Endothelial cell of umbilical vein (primary cell): ENCODE measurements around the gene PHC2. TPM values are rescaled to one million over a fixed set of nuclear protein-coding genes. Genes with fewer than 3 reads are reported as not detected.

Experiments used
- BruUV-seq: library from RNA; stranded (reverse); fragments of 400-500 nt; replicated peaks from 2 replicates; lab custom pipeline; 2021; lab: Mats Ljungman, UMichigan
- CTCF ChIA-PET: fragments of 300-600, 350-600 bp; sonication (Branson Sonifier 250); formaldehyde crosslinking; loops from one replicate; lab custom pipeline; 2021; ENCODE audit warnings: antibody characterized with exemption, inconsistent platforms; lab: Charles Lee
- POLR2A ChIA-PET: fragments of 300-600, 350-600 bp; sonication (Branson Sonifier 250); formaldehyde crosslinking; loops from one replicate; lab custom pipeline; 2021; ENCODE audit warnings: antibody characterized with exemption, inconsistent platforms; lab: Charles Lee
- DNase-seq: peaks from one replicate; pipeline ENCODE4 v3.0.0-alpha.2; 2011; ENCODE audit warnings: low read depth, low spot score
- FAIRE-seq: peaks from 2 replicates; lab custom pipeline; 2011; peaks lifted over from hg19 to GRCh38; lab: Jason Lieb, UNC
- H2AFZ ChIP-seq: 2 replicates; pipeline ENCODE4 v1.6.0; 2012; ENCODE audit warnings: low read depth, low read length, control low read depth, inconsistent platforms
- H3K27ac ChIP-seq: 2 replicates; pipeline ENCODE4 v1.5.1; 2011; ENCODE audit warnings: low read depth, mild to moderate bottlenecking, control low read depth, low read length, moderate library complexity; ENCODE audit not compliant: insufficient read depth
- H3K27me3 ChIP-seq, 2 experiments: 2 replicates each; pipeline versions ENCODE4 v1.6.0 to v1.6.1; 2011; ENCODE audit warnings: low read length in 2 of 2, mixed read lengths in 1 of 2; ENCODE audit not compliant: control insufficient read depth in 2 of 2, insufficient read depth in 2 of 2
- H3K36me3 ChIP-seq, 2 experiments: 2 replicates in 1 of 2; 3 replicates in 1 of 2; pipeline ENCODE4 v1.5.1; 2011; ENCODE audit warnings: low read length in 2 of 2, mild to moderate bottlenecking in 1 of 2, moderate library complexity in 1 of 2; ENCODE audit not compliant: control insufficient read depth in 2 of 2, insufficient read depth in 2 of 2; ENCODE audit errors: extremely low read depth in 1 of 2
- H3K4me1 ChIP-seq: 3 replicates; pipeline ENCODE4 v1.5.1; 2011; ENCODE audit warnings: mild to moderate bottlenecking, low read length; ENCODE audit not compliant: control insufficient read depth, insufficient read depth; ENCODE audit errors: extremely low read depth
- H3K4me2 ChIP-seq: 2 replicates; pipeline ENCODE4 v1.6.1; 2011; ENCODE audit warnings: low read length, control low read depth, mixed read lengths; ENCODE audit not compliant: insufficient read depth
- H3K4me3 ChIP-seq, 3 experiments: fragments of 200-600 bp in 1 of 3; sonication (generic), shearing (Covaris generic) in 1 of 3; replicated peaks in 1 of 3; 2 replicates each; pipeline ENCODE4 v1.5.1; 2011 to 2016; ENCODE audit warnings: control low read depth in 3 of 3, low read length in 3 of 3, mild to moderate bottlenecking in 2 of 3, inconsistent platforms in 1 of 3, low read depth in 1 of 3, moderate library complexity in 1 of 3; ENCODE audit not compliant: insufficient read depth in 1 of 3
- H3K79me2 ChIP-seq: 2 replicates; pipeline ENCODE4 v1.6.0; 2012; ENCODE audit warnings: low read length, inconsistent platforms; ENCODE audit not compliant: control insufficient read depth, insufficient read depth
- H3K9ac ChIP-seq: replicated peaks from 2 replicates; pipeline ENCODE3; 2011; ENCODE audit warnings: low read length, control low read depth; ENCODE audit not compliant: insufficient read depth; ENCODE audit errors: extremely low read depth
- H3K9me1 ChIP-seq: replicated peaks from 3 replicates; pipeline ENCODE4 v1.6.0; 2011; ENCODE audit warnings: mild to moderate bottlenecking, low read length; ENCODE audit not compliant: control insufficient read depth, insufficient read depth; ENCODE audit errors: extremely low read depth
- H3K9me3 ChIP-seq: replicated peaks from 2 replicates; pipeline ENCODE4 v1.5.1; 2012; ENCODE audit warnings: low read length, inconsistent platforms; ENCODE audit not compliant: control insufficient read depth, insufficient read depth
- H4K20me1 ChIP-seq: replicated peaks from 2 replicates; pipeline ENCODE3; 2011; ENCODE audit warnings: mild to moderate bottlenecking, low read length; ENCODE audit not compliant: control insufficient read depth, insufficient read depth; ENCODE audit errors: extremely low read depth
- EZH2 ChIP-seq: IDR thresholded peaks from 2 replicates; pipeline ENCODE4 v1.6.1; 2012; ENCODE audit warnings: borderline replicate concordance, low read depth, mild to moderate bottlenecking, moderate library complexity, low read length, inconsistent platforms; ENCODE audit not compliant: severe bottlenecking
- FOS ChIP-seq: IDR thresholded peaks from 2 replicates; pipeline ENCODE4 v1.6.1; 2011; ENCODE audit warnings: mild to moderate bottlenecking, low read length, moderate library complexity, borderline replicate concordance; ENCODE audit not compliant: insufficient read depth
- GATA2 ChIP-seq: IDR thresholded peaks from 2 replicates; pipeline ENCODE4 v1.7.0; 2011; ENCODE audit warnings: low read depth, mild to moderate bottlenecking, moderate library complexity, mixed read lengths, low read length; ENCODE audit not compliant: insufficient read length, insufficient read depth
- JUN ChIP-seq: IDR thresholded peaks from 2 replicates; pipeline ENCODE4 v1.6.1; 2011; ENCODE audit warnings: borderline replicate concordance, low read depth; ENCODE audit not compliant: insufficient read length, insufficient read depth
- MAX ChIP-seq: IDR thresholded peaks from 2 replicates; pipeline ENCODE4 v1.6.1; 2011; ENCODE audit not compliant: insufficient read depth, insufficient read length
- MYC ChIP-seq: IDR thresholded peaks from one replicate; pipeline ENCODE4 v1.6.1; 2011; ENCODE audit warnings: mild to moderate bottlenecking, low read depth, low read length
- POLR2A ChIP-seq: IDR thresholded peaks from 2 replicates; pipeline ENCODE4 v1.6.1; 2012; ENCODE audit warnings: low read depth, mild to moderate bottlenecking, control low read depth, low read length
- POLR2AphosphoS5 ChIP-seq: IDR thresholded peaks from 2 replicates; pipeline ENCODE4 v1.6.1; 2012; ENCODE audit warnings: low read depth, mild to moderate bottlenecking, control low read depth, low read length, moderate library complexity; ENCODE audit not compliant: insufficient read depth
- dilution Hi-C: fragments of 300-500 bp; cut with MboI; formaldehyde crosslinking; loops from one replicate; pipeline ENCODE4 v1.15.0; 2019; ENCODE audit warnings: low sequenced_read_pairs; ENCODE audit not compliant: extremely low pct_ligation_motif_present
- intact Hi-C: fragments of 100-400 bp; cut with micrococcal nuclease; formaldehyde crosslinking; loops from one replicate; pipeline ENCODE4 v1.10.0; 2022
- polyA plus RNA-seq, 4 experiments: library from polyadenylated mRNA; depleted of rRNA in 3 of 4; stranded (reverse) in 3 of 4; unstranded in 1 of 4; fragments of >200 nt; gene quantifications; 2 replicates each; pipeline versions ENCODE4 v1.2.1 to v1.2.3, GENCODE V29; 2011 to 2012; ENCODE audit warnings: missing spikeins in 1 of 4
- total RNA-seq: library from RNA; stranded (reverse); gene quantifications from 2 replicates; pipeline ENCODE4 v1.2.3, GENCODE V29; 2021
- TF ChIP-seq, protein P1 (sequence below), 2 donors: IDR thresholded peaks; 1 replicate in 1 of 2; 2 replicates in 1 of 2; pipeline ENCODE4 v1.5.1; 2011; ENCODE audit warnings: low read length in 2 of 2, mild to moderate bottlenecking in 2 of 2, moderate library complexity in 2 of 2, control low read depth in 1 of 2, inconsistent platforms in 1 of 2, low read depth in 1 of 2; ENCODE audit not compliant: insufficient read depth in 1 of 2; ENCODE audit errors: extremely low read depth in 1 of 2

Gene PHC2
- total and polyA plus RNA-seq, 2 donors (not counting 3 experiments of a cell fraction or from before 2014, with no cell fraction given): 65.6 to 79.0 TPM

- CTCF ChIA-PET: interaction anchor here (0.8 to 1.1 kb wide), 2 partner anchors 26 to 74 kb away, joined by 3 to 4 read pairs; no protein-coding TSS in a partner anchor
- POLR2A ChIA-PET: no interaction called here
- no peaks in the 10 kb centered on the region for H3K27me3 ChIP-seq
- H3K9ac ChIP-seq: no peak overlapping the region
- H3K4me2 ChIP-seq: no peak overlapping the region
- H2AFZ ChIP-seq: no peak overlapping the region
- no peaks in the 10 kb centered on the region for H3K9me3 ChIP-seq
- no peaks in the 10 kb centered on the region for H3K36me3 ChIP-seq
- DNase-seq (no peak), FAIRE-seq (no peak)
- H4K20me1 ChIP-seq: no peaks in the 10 kb centered on the region
- dilution Hi-C loops: no loop called here
- no peaks in the 10 kb centered on the region for H3K79me2 ChIP-seq
- intact Hi-C loops: no loop called here
- BruUV-seq: no TSS peak
- no peak for TF ChIP-seq GATA2
- no peak for TF ChIP-seq MYC
- TF ChIP-seq POLR2A: no peak
- no peak for TF ChIP-seq EZH2
- no peak for TF ChIP-seq MAX
- TF ChIP-seq POLR2AphosphoS5: no peak
- no peak for TF ChIP-seq FOS
- TF ChIP-seq JUN: no peak
- TF ChIP-seq, protein P1, sequence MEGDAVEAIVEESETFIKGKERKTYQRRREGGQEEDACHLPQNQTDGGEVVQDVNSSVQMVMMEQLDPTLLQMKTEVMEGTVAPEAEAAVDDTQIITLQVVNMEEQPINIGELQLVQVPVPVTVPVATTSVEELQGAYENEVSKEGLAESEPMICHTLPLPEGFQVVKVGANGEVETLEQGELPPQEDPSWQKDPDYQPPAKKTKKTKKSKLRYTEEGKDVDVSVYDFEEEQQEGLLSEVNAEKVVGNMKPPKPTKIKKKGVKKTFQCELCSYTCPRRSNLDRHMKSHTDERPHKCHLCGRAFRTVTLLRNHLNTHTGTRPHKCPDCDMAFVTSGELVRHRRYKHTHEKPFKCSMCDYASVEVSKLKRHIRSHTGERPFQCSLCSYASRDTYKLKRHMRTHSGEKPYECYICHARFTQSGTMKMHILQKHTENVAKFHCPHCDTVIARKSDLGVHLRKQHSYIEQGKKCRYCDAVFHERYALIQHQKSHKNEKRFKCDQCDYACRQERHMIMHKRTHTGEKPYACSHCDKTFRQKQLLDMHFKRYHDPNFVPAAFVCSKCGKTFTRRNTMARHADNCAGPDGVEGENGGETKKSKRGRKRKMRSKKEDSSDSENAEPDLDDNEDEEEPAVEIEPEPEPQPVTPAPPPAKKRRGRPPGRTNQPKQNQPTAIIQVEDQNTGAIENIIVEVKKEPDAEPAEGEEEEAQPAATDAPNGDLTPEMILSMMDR (IDR thresholded peaks at IDR 0.05; ENCODE audit: extremely low read depth in 1 of 2, insufficient read depth in 1 of 2, low read depth in 1 of 2, low read length in 2 of 2): no peak
- no peak overlapping the region for H3K27ac ChIP-seq
- no peak overlapping the region for H3K4me3 ChIP-seq
- H3K9me1 ChIP-seq: no peaks in the 10 kb centered on the region
- no peaks in the 10 kb centered on the region for H3K4me1 ChIP-seq
Observed at GRCh38 chr1:33396188-33397124, 34.4 kb downstream of the PHC2 start.
